Head of caudate nucleus (tissue), 42 donors: ENCODE data around the gene LONRF2.

ENCODE experiments used
- DNase-seq, 42 donors: peaks; one replicate each; pipeline versions ENCODE4 v3.0.0 to v3.0.0-alpha.2; 2020 to 2021; ENCODE audit warnings: mixed read lengths in 7 of 42
- intact Hi-C: fragments of 100-400 bp; cut with DNase I; formaldehyde crosslinking; loops from one replicate; pipeline ENCODE4 v1.15.0; 2022

The LONRF2 gene

GRCh38 chr2:100245681-100246080, 76.6 kb downstream of the LONRF2 start:
- intact Hi-C loops, result no loop called here
- DNase-seq, result no peak

- no peak for DNase-seq
- intact Hi-C loops, result loop anchor here (5.0 kb wide), 1 partner anchor 688 kb away; no protein-coding TSS in a partner anchor
Observed at GRCh38 chr2:100244881-100245605, 77.3 kb downstream of the LONRF2 start.

GRCh38 chr2:100243631-100244030, 78.7 kb downstream of the LONRF2 start:
- intact Hi-C loops, result loop anchor here (5.0 kb wide), 1 partner anchor 686 kb away; no protein-coding TSS in a partner anchor
- no peak for DNase-seq

- DNase-seq, result peak; percentile 21 to 81 (median 58)
- intact Hi-C loops, result loop anchor here (5.0 kb wide), 1 partner anchor 686 kb away; no protein-coding TSS in a partner anchor
Observed at GRCh38 chr2:100242891-100243619, 79.2 kb downstream of the LONRF2 start.

GRCh38 chr2:100242476-100242875, 79.8 kb downstream of the LONRF2 start:
- no peak for DNase-seq
- intact Hi-C loops, result loop anchor here (5.0 kb wide), 1 partner anchor 685 kb away; no protein-coding TSS in a partner anchor

- intact Hi-C loops, result loop anchor here (5.0 kb wide), 1 partner anchor 684 kb away; no protein-coding TSS in a partner anchor
- DNase-seq, result no peak
Observed at GRCh38 chr2:100241236-100241635, 81.1 kb downstream of the LONRF2 start.

GRCh38 chr2:100240386-100240785, 81.9 kb downstream of the LONRF2 start:
- DNase-seq, result no peak
- intact Hi-C loops, result loop anchor here (5.0 kb wide), 1 partner anchor 683 kb away; no protein-coding TSS in a partner anchor

- DNase-seq, result no peak
Observed at GRCh38 chr2:100239486-100240210, 82.7 kb downstream of the LONRF2 start.

GRCh38 chr2:100238471-100238870, 83.8 kb downstream of the LONRF2 start:
- DNase-seq, result no peak

More at GRCh38 chr2:100239486-100240210, 82.7 kb downstream of the LONRF2 start:
- intact Hi-C loops, result loop anchor here (5.0 kb wide), 1 partner anchor 682 kb away; no protein-coding TSS in a partner anchor

GRCh38 chr2:100237770-100238169, 84.5 kb downstream of the LONRF2 start:
- DNase-seq, result no peak
- intact Hi-C loops, result no loop called here

More at GRCh38 chr2:100238471-100238870, 83.8 kb downstream of the LONRF2 start:
- intact Hi-C loops, result no loop called here

GRCh38 chr2:100237163-100237562, 85.1 kb downstream of the LONRF2 start:
- no peak for DNase-seq
- intact Hi-C loops, result no loop called here

GRCh38 chr2:100236166-100236565, 86.1 kb downstream of the LONRF2 start:
- intact Hi-C loops, result no loop called here
- DNase-seq, result no peak

- no peak for DNase-seq
Observed at GRCh38 chr2:100235581-100235980, 86.7 kb downstream of the LONRF2 start.

GRCh38 chr2:100235098-100235497, 87.2 kb downstream of the LONRF2 start:
- peak in 1 of 42 donors; percentile 6 for DNase-seq
- intact Hi-C loops, result no loop called here

More at GRCh38 chr2:100235581-100235980, 86.7 kb downstream of the LONRF2 start:
- intact Hi-C loops, result no loop called here

- no peak for DNase-seq
- intact Hi-C loops, result no loop called here
Observed at GRCh38 chr2:100234141-100234540, 88.2 kb downstream of the LONRF2 start.

- intact Hi-C loops, result no loop called here
- DNase-seq, result no peak
Observed at GRCh38 chr2:100233061-100233460, 89.2 kb downstream of the LONRF2 start.

- DNase-seq, result no peak
- intact Hi-C loops, result no loop called here
Observed at GRCh38 chr2:100230754-100231153, 91.5 kb downstream of the LONRF2 start.

- intact Hi-C loops, result no loop called here
- no peak for DNase-seq
Observed at GRCh38 chr2:100228967-100229366, 93.3 kb downstream of the LONRF2 start.

- DNase-seq, result no peak
- intact Hi-C loops, result no loop called here
Observed at GRCh38 chr2:100228415-100228814, 93.9 kb downstream of the LONRF2 start.
